ENCODE data around the gene KRTAP5-8. TPM values are rescaled to one million over a fixed set of nuclear protein-coding genes. Genes with fewer than 3 reads are reported as not detected.

The KRTAP5-8 gene
- total and polyA plus RNA-seq, 2 of the 4 experiments (the other 2 are of a cell fraction) = 0.07 TPM; not detected in 1

DNA sequence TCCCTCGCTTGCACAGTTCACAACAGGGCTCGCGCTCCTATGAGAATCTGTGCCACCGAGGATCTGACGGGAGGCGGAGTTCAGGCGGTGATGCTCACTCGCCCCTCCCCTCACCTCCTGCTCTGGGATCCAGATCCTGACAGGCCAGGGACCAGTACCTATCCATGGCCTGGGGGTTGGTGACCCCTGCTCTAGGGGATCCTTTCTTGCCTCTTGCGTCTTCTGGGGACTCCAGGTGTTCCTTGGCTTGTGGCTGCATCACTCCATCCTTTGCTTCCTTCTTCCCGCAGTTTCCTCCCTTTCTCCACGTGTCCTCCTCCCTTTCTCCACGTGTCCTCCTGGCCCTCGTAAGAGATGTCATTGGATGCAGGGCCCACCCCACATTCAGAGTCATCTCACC, 41.4 kb upstream of the KRTAP5-8 start:
- Histone ChIP-seq H3K4me1 (ENCODE audit: control insufficient read depth, insufficient read depth, low read length) (no peaks in the 10 kb centered on the region), H4K5ac (ENCODE audit: low read depth, low read length) (no peak overlapping the region), H2BK5ac (ENCODE audit: low read depth, low read length, poor library complexity, severe bottlenecking) (no peak overlapping the region), H2BK120ac (ENCODE audit: low read depth, low read length) (no peak overlapping the region), H3K27me3 (ENCODE audit: control insufficient read depth, insufficient read depth, low read length) (no peaks in the 10 kb centered on the region), H3K9me3 (ENCODE audit: control insufficient read depth, insufficient read depth, low read length) (no peaks in the 10 kb centered on the region), H2AFZ (replicated peaks; ENCODE audit: low read length, poor library complexity) (no peak overlapping the region), H3K4me3 (ENCODE audit: insufficient read depth, low read depth, low read length) (no peak overlapping the region), H2BK20ac (ENCODE audit: low read depth, low read length) (no peak overlapping the region), H3K56ac (ENCODE audit: extremely low read depth, insufficient read depth, low read length) (no peak overlapping the region), H3K36me3 (ENCODE audit: control insufficient read depth, insufficient read depth, low read length) (peaks cover 65% of the 10 kb centered on the region), H3K14ac (replicated peaks; ENCODE audit: low read depth, low read length) (no peak overlapping the region), H3K79me1 (ENCODE audit: low read depth in 1 of 2, low read length in 2 of 2) (peaks cover 0 to 5% of the 10 kb centered on the region in 2 experiments; a peak in 1 of 4 replicates), H4K91ac (ENCODE audit: insufficient read depth, low read depth, low read length) (no peak overlapping the region), H3K9ac (ENCODE audit: low read depth, low read length) (no peak overlapping the region), H2BK15ac (ENCODE audit: low read depth, low read length) (no peak overlapping the region), H3K4me2 (ENCODE audit: low read depth, low read length) (no peak overlapping the region), H4K8ac (ENCODE audit: low read depth in 2 of 2, low read length in 2 of 2) (no peak overlapping the region), H2AK5ac (ENCODE audit: low read depth, low read length) (no peak overlapping the region), H3K27ac (ENCODE audit: insufficient read depth, low read length) (no peak overlapping the region), H2AK9ac (replicated peaks; ENCODE audit: low read depth, low read length, poor library complexity) (no peak overlapping the region), H3K4ac (ENCODE audit: low read depth, low read length) (no peak overlapping the region), H3K18ac (ENCODE audit: low read depth, low read length) (no peak overlapping the region), H4K20me1 (ENCODE audit: insufficient read depth, low read length) (no peaks in the 10 kb centered on the region), H3K23ac (ENCODE audit: low read depth, low read length) (no peak overlapping the region), H3K9me1 (ENCODE audit: insufficient read depth, low read length) (peaks cover 11% of the 10 kb centered on the region; the same call in 1 of the 2 replicates)
- TF ChIP-seq, protein P1, sequence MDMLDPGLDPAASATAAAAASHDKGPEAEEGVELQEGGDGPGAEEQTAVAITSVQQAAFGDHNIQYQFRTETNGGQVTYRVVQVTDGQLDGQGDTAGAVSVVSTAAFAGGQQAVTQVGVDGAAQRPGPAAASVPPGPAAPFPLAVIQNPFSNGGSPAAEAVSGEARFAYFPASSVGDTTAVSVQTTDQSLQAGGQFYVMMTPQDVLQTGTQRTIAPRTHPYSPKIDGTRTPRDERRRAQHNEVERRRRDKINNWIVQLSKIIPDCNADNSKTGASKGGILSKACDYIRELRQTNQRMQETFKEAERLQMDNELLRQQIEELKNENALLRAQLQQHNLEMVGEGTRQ (IDR thresholded peaks at IDR 0.05; ENCODE audit: low read depth, low read length) = no peak
- TF ChIP-seq RCOR1 (IDR thresholded peaks at IDR 0.05; ENCODE audit: insufficient replicate concordance, low read length) (no peak), SMC3 (IDR thresholded peaks at IDR 0.05; ENCODE audit: low read depth, low read length) (no peak), NFE2L2 (IDR thresholded peaks at IDR 0.05; ENCODE audit: low read depth, low read length) (no peak), RFX5 (IDR thresholded peaks at IDR 0.05; ENCODE audit: low read depth, low read length) (no peak), CHD1 (IDR thresholded peaks at IDR 0.05; ENCODE audit: low read depth, low read length) (no peak)
- intact Hi-C loops (cut with micrococcal nuclease) = no loop called here
- BruUV-seq (replicated peaks) = no TSS peak
- ChIA-PET CTCF (no interaction called here), POLR2A (ENCODE audit: unreplicated experiment) (no interaction called here)
- in situ Hi-C loops (cut with MboI; ENCODE audit: low sequenced_read_pairs) = no loop called here
- ATAC-seq (ENCODE audit: low read depth) (no peak), DNase-seq (no peak)
- dilution Hi-C loops (cut with HindIII; ENCODE audit: low sequenced_read_pairs, unreplicated experiment) = no loop called here
- WGBS, 2 experiments (ENCODE audit: extremely low coverage in 2 of 2, insufficient read length in 1 of 2) = 100% methylated on average over 2 of the region's 13 CpGs; no CpG with 5 or more reads in 1 of the 2 experiments
